Osteoblast (primary cell): ENCODE results near the gene PCSK9. TPM values are rescaled to one million over a fixed set of nuclear protein-coding genes. Genes with fewer than 3 reads are reported as not detected.

ENCODE experiments used
- DNase-seq: peaks from one replicate; pipeline ENCODE4 v3.0.0; 2011; ENCODE audit warnings: low spot score, mixed read lengths; ENCODE audit not compliant: insufficient read length; ENCODE audit errors: missing footprints
- H2AFZ ChIP-seq: 2 replicates; pipeline ENCODE4 v1.6.0; 2011; ENCODE audit warnings: mild to moderate bottlenecking, low read length
- H3K27ac ChIP-seq: 2 replicates; pipeline ENCODE4 v1.5.1; 2011; ENCODE audit warnings: mild to moderate bottlenecking, low read depth, low read length, moderate library complexity
- H3K27me3 ChIP-seq: 2 replicates; pipeline ENCODE4 v1.6.0; 2012; ENCODE audit warnings: mild to moderate bottlenecking, control low read depth, inconsistent platforms, low read length, moderate library complexity; ENCODE audit not compliant: insufficient read depth
- H3K36me3 ChIP-seq: 2 replicates; pipeline ENCODE4 v1.5.1; 2011; ENCODE audit warnings: mild to moderate bottlenecking, low read length, control low read depth, moderate library complexity; ENCODE audit not compliant: insufficient read depth
- H3K4me1 ChIP-seq: 2 replicates; pipeline ENCODE4 v1.5.1; 2011; ENCODE audit warnings: mild to moderate bottlenecking, low read length, control low read depth, moderate library complexity; ENCODE audit not compliant: insufficient read depth
- H3K4me2 ChIP-seq: 2 replicates; pipeline ENCODE4 v1.6.0; 2011; ENCODE audit warnings: mild to moderate bottlenecking, low read length; ENCODE audit not compliant: insufficient read depth
- H3K4me3 ChIP-seq: fragments of 200-600 bp; sonication (generic); 3 replicates; pipeline ENCODE4 v1.5.1; 2012; ENCODE audit warnings: mild to moderate bottlenecking, low read length, inconsistent platforms; ENCODE audit not compliant: insufficient read depth
- H3K79me2 ChIP-seq: 2 replicates; pipeline ENCODE4 v1.6.0; 2012; ENCODE audit warnings: mild to moderate bottlenecking, low read length, control low read depth, inconsistent platforms; ENCODE audit not compliant: insufficient read depth
- H3K9me3 ChIP-seq: 2 replicates; pipeline ENCODE4 v1.5.1; 2011; ENCODE audit warnings: low read depth, low read length, control low read depth
- H4K20me1 ChIP-seq: 2 replicates; pipeline ENCODE4 v1.6.0; 2012; ENCODE audit warnings: mild to moderate bottlenecking, low read length, control low read depth; ENCODE audit not compliant: insufficient read depth
- CTCF ChIP-seq: IDR thresholded peaks from 2 replicates; pipeline ENCODE4 v1.5.1; 2011; ENCODE audit warnings: mild to moderate bottlenecking, low read depth, low read length, moderate library complexity; ENCODE audit errors: extremely low read depth
- total RNA-seq: library from RNA; depleted of rRNA; stranded (reverse); fragments of >200 nt; gene quantifications from 2 replicates; pipeline ENCODE4 v1.2.3, GENCODE V29; 2012

The PCSK9 gene
- total RNA-seq, 1 donor = 6.5 TPM

GRCh38 chr1:55038552-55038838 lies 853 bp upstream of the PCSK9 start:
- H3K27me3 ChIP-seq = peaks cover 85% of the 10 kb centered on the region
- H3K4me3 ChIP-seq = no peak overlapping the region
- no peak for DNase-seq
- no peak overlapping the region for H2AFZ ChIP-seq
- no peak for TF ChIP-seq CTCF
- no peaks in the 10 kb centered on the region for H3K4me1 ChIP-seq
- H3K27ac ChIP-seq = no peak overlapping the region
- no peaks in the 10 kb centered on the region for H4K20me1 ChIP-seq
- H3K9me3 ChIP-seq = no peaks in the 10 kb centered on the region
- H3K79me2 ChIP-seq = no peaks in the 10 kb centered on the region
- H3K4me2 ChIP-seq = no peak overlapping the region
- no peaks in the 10 kb centered on the region for H3K36me3 ChIP-seq

GRCh38 chr1:55038974-55039341 lies 390 bp upstream of the PCSK9 start:
- no peak for TF ChIP-seq CTCF
- peak; percentile 29 for DNase-seq
- Histone ChIP-seq H3K4me3 (no peak overlapping the region), H3K79me2 (no peaks in the 10 kb centered on the region), H2AFZ (no peak overlapping the region), H3K36me3 (no peaks in the 10 kb centered on the region), H3K4me2 (no peak overlapping the region), H3K4me1 (no peaks in the 10 kb centered on the region), H3K9me3 (no peaks in the 10 kb centered on the region), H3K27ac (no peak overlapping the region), H3K27me3 (peaks cover 82% of the 10 kb centered on the region), H4K20me1 (no peaks in the 10 kb centered on the region)

GRCh38 chr1:55040083-55040932 lies 960 bp downstream of the PCSK9 start:
- Histone ChIP-seq H3K27me3 (peaks cover 74% of the 10 kb centered on the region), H3K36me3 (no peaks in the 10 kb centered on the region), H3K79me2 (no peaks in the 10 kb centered on the region), H3K4me3 (no peak overlapping the region), H3K4me2 (no peak overlapping the region), H3K27ac (no peak overlapping the region), H4K20me1 (no peaks in the 10 kb centered on the region), H3K4me1 (no peaks in the 10 kb centered on the region), H3K9me3 (no peaks in the 10 kb centered on the region), H2AFZ (no peak overlapping the region)
- no peak for TF ChIP-seq CTCF
- peak; percentile 68 for DNase-seq

DNA sequence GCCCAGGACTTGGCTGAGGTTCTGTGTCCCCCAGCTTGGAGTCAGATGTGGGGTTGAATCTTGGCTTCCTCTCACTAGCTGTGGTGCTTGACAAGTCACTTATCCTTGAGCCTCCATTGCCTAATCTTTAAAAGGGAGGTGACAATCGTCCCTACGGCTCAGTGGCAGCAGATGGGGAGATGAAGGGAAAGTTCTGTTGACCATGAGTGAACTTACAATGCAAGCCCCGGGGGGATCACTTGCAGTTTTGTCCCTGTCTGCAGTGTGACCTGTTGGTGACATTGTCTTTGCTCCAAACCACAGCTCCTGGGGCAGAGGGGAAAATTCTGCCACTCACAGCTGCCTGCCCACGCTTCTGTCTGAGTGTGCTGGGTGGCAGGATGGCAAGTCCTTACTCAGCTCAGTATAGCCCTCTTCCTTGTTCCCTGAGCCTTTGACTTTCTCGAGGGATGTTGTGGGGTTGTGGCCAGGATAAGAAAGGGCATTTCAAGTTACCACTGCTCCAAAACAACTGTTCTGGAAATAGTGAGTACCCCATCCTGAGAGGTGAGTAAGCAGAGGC lies 1.7 kb downstream of the PCSK9 start:
- H3K4me2 ChIP-seq = no peak overlapping the region
- H3K9me3 ChIP-seq = no peaks in the 10 kb centered on the region
- DNase-seq = peak; percentile 50
- no peak overlapping the region for H3K27ac ChIP-seq
- H3K79me2 ChIP-seq = no peaks in the 10 kb centered on the region
- no peaks in the 10 kb centered on the region for H3K4me1 ChIP-seq
- no peak overlapping the region for H3K4me3 ChIP-seq
- H2AFZ ChIP-seq = no peak overlapping the region
- no peaks in the 10 kb centered on the region for H4K20me1 ChIP-seq
- peaks cover 70% of the 10 kb centered on the region for H3K27me3 ChIP-seq
- no peak for TF ChIP-seq CTCF
- no peaks in the 10 kb centered on the region for H3K36me3 ChIP-seq
